A549 (cell line): ENCODE results near the gene SEC11A.

Source experiments
- BHLHE40 ChIP-seq: IDR thresholded peaks from 2 replicates; pipeline ENCODE4 v1.6.1; 2012; ENCODE audit warnings: low read depth, low read length, inconsistent platforms
- CHD4 ChIP-seq: fragments of 200-600 bp; sonication (generic); IDR thresholded peaks from 2 replicates; pipeline ENCODE4 v1.6.1; 2016; ENCODE audit warnings: antibody characterized with exemption, mild to moderate bottlenecking, borderline replicate concordance
- EP300 ChIP-seq, 2 experiments: fragments of >200 bp; sonication (Bioruptor Twin); formaldehyde crosslinking; IDR thresholded peaks; 2 replicates in 1 of 2; 3 replicates in 1 of 2; pipeline ENCODE4 v1.6.1; 2016 to 2017
- ESRRA ChIP-seq: fragments of 150-350 bp; IDR thresholded peaks from 2 replicates; pipeline ENCODE4 v1.6.1; 2014; ENCODE audit warnings: mild to moderate bottlenecking, low read length, borderline replicate concordance
- JUN ChIP-seq, 2 experiments: fragments of >200 bp; sonication (Bioruptor Twin); formaldehyde crosslinking; IDR thresholded peaks; 2 replicates in 1 of 2; 3 replicates in 1 of 2; pipeline ENCODE4 v1.6.1; 2016 to 2017
- MAZ ChIP-seq: fragments of 150-350 bp; IDR thresholded peaks from 2 replicates; pipeline ENCODE4 v1.6.1; 2014; ENCODE audit warnings: antibody characterized with exemption, low read depth, low read length, borderline replicate concordance
- POLR2A ChIP-seq: IDR thresholded peaks from 2 replicates; pipeline ENCODE4 v1.6.1; 2012; ENCODE audit warnings: mild to moderate bottlenecking, low read length
- SMC3 ChIP-seq: fragments of >200 bp; sonication (Bioruptor Twin); formaldehyde crosslinking; IDR thresholded peaks from 3 replicates; pipeline ENCODE4 v1.6.1; 2018; ENCODE audit warnings: inconsistent platforms
- ZC3H11A ChIP-seq: fragments of 450-650 bp; IDR thresholded peaks from 2 replicates; pipeline ENCODE4 v1.6.1; 2014; ENCODE audit warnings: antibody characterized with exemption, mild to moderate bottlenecking
- ZFP36 ChIP-seq: fragments of 450-650 bp; IDR thresholded peaks from 2 replicates; pipeline ENCODE4 v1.6.1; 2014; ENCODE audit warnings: borderline replicate concordance; ENCODE audit not compliant: partially characterized antibody
- TF ChIP-seq, protein P1 (sequence below): fragments of >200 bp; sonication (Bioruptor Twin); formaldehyde crosslinking; IDR thresholded peaks from 3 replicates; pipeline ENCODE4 v1.5.1; 2016
- TF ChIP-seq, protein P2 (sequence below): IDR thresholded peaks from 2 replicates; pipeline ENCODE4 v1.6.1; 2012
- TF ChIP-seq, protein P3 (sequence below): fragments of 150-350 bp; IDR thresholded peaks from 2 replicates; pipeline ENCODE4 v1.6.1; 2014; ENCODE audit warnings: low read depth, mild to moderate bottlenecking, low read length
- TF ChIP-seq, protein P4 (sequence below): fragments of 200-600 bp; sonication (generic); IDR thresholded peaks from 2 replicates; pipeline ENCODE4 v1.6.1; 2016; ENCODE audit warnings: antibody characterized with exemption, mild to moderate bottlenecking, moderate library complexity

DNA sequence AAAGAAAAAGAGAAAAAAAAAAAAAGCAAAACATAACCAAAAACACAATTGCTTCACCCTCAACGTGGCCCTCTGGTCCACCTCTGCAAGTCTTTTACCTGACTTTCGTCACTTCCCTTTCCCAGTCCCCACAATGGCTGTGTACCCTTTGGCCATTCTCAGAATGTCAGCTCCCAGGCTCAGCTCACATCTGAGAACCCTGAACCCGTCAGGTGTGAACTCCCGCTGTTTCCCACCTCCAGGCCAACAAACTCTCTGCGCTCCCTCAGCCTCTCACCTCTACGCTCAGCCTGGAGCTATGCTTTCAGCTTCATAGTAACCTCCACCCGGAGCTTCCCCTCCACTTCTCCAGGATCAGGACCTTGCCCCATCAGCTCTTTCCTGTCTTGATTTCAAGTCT lies 91.6 kb downstream of the SEC11A start:
- TF ChIP-seq, protein P1, sequence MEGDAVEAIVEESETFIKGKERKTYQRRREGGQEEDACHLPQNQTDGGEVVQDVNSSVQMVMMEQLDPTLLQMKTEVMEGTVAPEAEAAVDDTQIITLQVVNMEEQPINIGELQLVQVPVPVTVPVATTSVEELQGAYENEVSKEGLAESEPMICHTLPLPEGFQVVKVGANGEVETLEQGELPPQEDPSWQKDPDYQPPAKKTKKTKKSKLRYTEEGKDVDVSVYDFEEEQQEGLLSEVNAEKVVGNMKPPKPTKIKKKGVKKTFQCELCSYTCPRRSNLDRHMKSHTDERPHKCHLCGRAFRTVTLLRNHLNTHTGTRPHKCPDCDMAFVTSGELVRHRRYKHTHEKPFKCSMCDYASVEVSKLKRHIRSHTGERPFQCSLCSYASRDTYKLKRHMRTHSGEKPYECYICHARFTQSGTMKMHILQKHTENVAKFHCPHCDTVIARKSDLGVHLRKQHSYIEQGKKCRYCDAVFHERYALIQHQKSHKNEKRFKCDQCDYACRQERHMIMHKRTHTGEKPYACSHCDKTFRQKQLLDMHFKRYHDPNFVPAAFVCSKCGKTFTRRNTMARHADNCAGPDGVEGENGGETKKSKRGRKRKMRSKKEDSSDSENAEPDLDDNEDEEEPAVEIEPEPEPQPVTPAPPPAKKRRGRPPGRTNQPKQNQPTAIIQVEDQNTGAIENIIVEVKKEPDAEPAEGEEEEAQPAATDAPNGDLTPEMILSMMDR = no peak
- TF ChIP-seq, protein P2, sequence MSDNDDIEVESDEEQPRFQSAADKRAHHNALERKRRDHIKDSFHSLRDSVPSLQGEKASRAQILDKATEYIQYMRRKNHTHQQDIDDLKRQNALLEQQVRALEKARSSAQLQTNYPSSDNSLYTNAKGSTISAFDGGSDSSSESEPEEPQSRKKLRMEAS = no peak
- TF ChIP-seq ESRRA (no peak), MAZ (no peak), CHD4 (no peak), EP300 (IDR thresholded peaks at IDR 0.05) (no peak), POLR2A (no peak), ZFP36 (no peak), BHLHE40 (no peak), ZC3H11A (no peak), SMC3 (no peak), JUN (IDR thresholded peaks at IDR 0.05) (no peak)
- TF ChIP-seq, protein P3, sequence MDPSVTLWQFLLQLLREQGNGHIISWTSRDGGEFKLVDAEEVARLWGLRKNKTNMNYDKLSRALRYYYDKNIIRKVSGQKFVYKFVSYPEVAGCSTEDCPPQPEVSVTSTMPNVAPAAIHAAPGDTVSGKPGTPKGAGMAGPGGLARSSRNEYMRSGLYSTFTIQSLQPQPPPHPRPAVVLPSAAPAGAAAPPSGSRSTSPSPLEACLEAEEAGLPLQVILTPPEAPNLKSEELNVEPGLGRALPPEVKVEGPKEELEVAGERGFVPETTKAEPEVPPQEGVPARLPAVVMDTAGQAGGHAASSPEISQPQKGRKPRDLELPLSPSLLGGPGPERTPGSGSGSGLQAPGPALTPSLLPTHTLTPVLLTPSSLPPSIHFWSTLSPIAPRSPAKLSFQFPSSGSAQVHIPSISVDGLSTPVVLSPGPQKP = no peak
- TF ChIP-seq, protein P4, sequence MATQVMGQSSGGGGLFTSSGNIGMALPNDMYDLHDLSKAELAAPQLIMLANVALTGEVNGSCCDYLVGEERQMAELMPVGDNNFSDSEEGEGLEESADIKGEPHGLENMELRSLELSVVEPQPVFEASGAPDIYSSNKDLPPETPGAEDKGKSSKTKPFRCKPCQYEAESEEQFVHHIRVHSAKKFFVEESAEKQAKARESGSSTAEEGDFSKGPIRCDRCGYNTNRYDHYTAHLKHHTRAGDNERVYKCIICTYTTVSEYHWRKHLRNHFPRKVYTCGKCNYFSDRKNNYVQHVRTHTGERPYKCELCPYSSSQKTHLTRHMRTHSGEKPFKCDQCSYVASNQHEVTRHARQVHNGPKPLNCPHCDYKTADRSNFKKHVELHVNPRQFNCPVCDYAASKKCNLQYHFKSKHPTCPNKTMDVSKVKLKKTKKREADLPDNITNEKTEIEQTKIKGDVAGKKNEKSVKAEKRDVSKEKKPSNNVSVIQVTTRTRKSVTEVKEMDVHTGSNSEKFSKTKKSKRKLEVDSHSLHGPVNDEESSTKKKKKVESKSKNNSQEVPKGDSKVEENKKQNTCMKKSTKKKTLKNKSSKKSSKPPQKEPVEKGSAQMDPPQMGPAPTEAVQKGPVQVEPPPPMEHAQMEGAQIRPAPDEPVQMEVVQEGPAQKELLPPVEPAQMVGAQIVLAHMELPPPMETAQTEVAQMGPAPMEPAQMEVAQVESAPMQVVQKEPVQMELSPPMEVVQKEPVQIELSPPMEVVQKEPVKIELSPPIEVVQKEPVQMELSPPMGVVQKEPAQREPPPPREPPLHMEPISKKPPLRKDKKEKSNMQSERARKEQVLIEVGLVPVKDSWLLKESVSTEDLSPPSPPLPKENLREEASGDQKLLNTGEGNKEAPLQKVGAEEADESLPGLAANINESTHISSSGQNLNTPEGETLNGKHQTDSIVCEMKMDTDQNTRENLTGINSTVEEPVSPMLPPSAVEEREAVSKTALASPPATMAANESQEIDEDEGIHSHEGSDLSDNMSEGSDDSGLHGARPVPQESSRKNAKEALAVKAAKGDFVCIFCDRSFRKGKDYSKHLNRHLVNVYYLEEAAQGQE = no peak
